ENCODE measurements around the gene HNRNPUL1. TPM values are rescaled to one million over a fixed set of nuclear protein-coding genes. Genes with fewer than 3 reads are reported as not detected.

The HNRNPUL1 gene
- total and polyA plus RNA-seq, 2 experiments from 2014 or later: 111 to 112 TPM

DNA sequence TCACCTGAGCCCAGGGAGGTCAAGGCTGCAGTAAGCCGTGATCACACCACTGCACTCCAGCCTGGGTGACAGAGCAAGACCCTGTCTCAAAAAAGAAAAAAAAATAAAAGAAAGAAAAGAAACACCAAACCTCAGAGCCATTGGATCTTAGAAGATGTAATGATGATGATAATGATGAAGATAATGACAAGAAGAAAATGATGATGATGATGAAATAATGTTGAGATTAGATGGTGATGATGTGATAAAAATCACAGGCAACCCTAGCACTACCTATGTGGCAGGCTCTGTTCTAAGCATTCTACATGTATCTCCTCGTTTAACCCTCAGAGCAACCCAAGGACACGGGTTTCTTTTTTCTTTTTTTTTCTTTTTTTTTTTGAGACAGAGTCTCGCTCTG, 20.1 kb upstream of the HNRNPUL1 start:
- H3K9ac ChIP-seq: no peak overlapping the region
- no peak overlapping the region for H3K4me2 ChIP-seq (ENCODE audit: unreplicated experiment)
- H3K9me3 ChIP-seq (ENCODE audit: low read depth): no peaks in the 10 kb centered on the region
- H3F3A ChIP-seq (ENCODE audit: insufficient read depth): peaks cover 55% of the 10 kb centered on the region
- 90 to 91% methylated on average over 3 to 4 of the region's 4 CpGs for WGBS, 2 experiments (ENCODE audit: low coverage in 1 of 2, low lambda C conversion rate in 2 of 2, missing lambda C conversion rate in 2 of 2)
- no peak overlapping the region for H3K4me3 ChIP-seq
- peaks cover 69% of the 10 kb centered on the region for H3K79me2 ChIP-seq (ENCODE audit: insufficient read depth)
- H3K27me3 ChIP-seq (replicated peaks; ENCODE audit: insufficient read depth): no peaks in the 10 kb centered on the region
- H3K36me3 ChIP-seq (ENCODE audit: low read depth): peaks cover 87% of the 10 kb centered on the region
- no peaks in the 10 kb centered on the region for H4K20me1 ChIP-seq (ENCODE audit: insufficient read depth)
- in situ Hi-C loops (cut with MboI): no loop called here
- H3K9me2 ChIP-seq (ENCODE audit: insufficient read depth): no peaks in the 10 kb centered on the region
- no peaks in the 10 kb centered on the region for H3K4me1 ChIP-seq (ENCODE audit: insufficient read depth)
- H3K27ac ChIP-seq: no peak overlapping the region
- no peak overlapping the region for H2AFZ ChIP-seq
- TF ChIP-seq EZH2phosphoT487 (IDR thresholded peaks at IDR 0.05; ENCODE audit: insufficient read depth, low read depth) (no peak), EZH2 (IDR thresholded peaks at IDR 0.05; ENCODE audit: insufficient read depth, poor library complexity, severe bottlenecking) (no peak)
- DNase-seq: no peak

DNA sequence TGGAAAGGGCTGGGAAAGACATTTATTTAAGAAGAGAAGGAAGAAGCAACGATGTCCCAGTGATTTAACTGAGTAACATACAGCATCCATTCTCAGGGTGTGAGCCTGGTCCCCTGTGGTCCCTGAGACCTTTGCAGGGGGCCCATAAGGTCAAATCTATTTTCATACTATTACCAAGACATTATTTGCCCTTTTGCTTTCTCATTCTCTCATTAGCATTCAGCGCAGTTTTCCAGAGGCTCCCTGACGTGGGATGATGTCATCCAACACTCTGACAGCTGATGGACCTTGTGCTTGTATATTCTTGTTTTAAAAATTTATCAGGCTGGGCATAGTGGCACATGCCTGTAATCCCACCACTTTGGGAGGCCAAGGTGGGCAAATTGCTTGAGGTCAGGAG, 18.3 kb upstream of the HNRNPUL1 start:
- Histone ChIP-seq H3K4me2 (ENCODE audit: unreplicated experiment) (no peak overlapping the region), H3K9me3 (ENCODE audit: low read depth) (no peaks in the 10 kb centered on the region), H3K36me3 (ENCODE audit: low read depth) (peaks cover 98% of the 10 kb centered on the region), H4K20me1 (ENCODE audit: insufficient read depth) (no peaks in the 10 kb centered on the region), H3K4me1 (ENCODE audit: insufficient read depth) (no peaks in the 10 kb centered on the region), H3F3A (ENCODE audit: insufficient read depth) (peaks cover 70% of the 10 kb centered on the region), H3K27ac (no peak overlapping the region), H3K79me2 (ENCODE audit: insufficient read depth) (peaks cover 78% of the 10 kb centered on the region), H3K4me3 (no peak overlapping the region), H3K27me3 (replicated peaks; ENCODE audit: insufficient read depth) (no peaks in the 10 kb centered on the region), H3K9me2 (ENCODE audit: insufficient read depth) (no peaks in the 10 kb centered on the region), H3K9ac (no peak overlapping the region), H2AFZ (no peak overlapping the region)
- DNase-seq: no peak
- WGBS, 2 experiments (ENCODE audit: low coverage in 1 of 2, low lambda C conversion rate in 2 of 2, missing lambda C conversion rate in 2 of 2): 79 to 96% methylated on average over 3 of the region's 3 CpGs
- TF ChIP-seq EZH2phosphoT487 (IDR thresholded peaks at IDR 0.05; ENCODE audit: insufficient read depth, low read depth) (no peak), EZH2 (IDR thresholded peaks at IDR 0.05; ENCODE audit: insufficient read depth, poor library complexity, severe bottlenecking) (no peak)
- in situ Hi-C loops (cut with MboI): no loop called here

DNA sequence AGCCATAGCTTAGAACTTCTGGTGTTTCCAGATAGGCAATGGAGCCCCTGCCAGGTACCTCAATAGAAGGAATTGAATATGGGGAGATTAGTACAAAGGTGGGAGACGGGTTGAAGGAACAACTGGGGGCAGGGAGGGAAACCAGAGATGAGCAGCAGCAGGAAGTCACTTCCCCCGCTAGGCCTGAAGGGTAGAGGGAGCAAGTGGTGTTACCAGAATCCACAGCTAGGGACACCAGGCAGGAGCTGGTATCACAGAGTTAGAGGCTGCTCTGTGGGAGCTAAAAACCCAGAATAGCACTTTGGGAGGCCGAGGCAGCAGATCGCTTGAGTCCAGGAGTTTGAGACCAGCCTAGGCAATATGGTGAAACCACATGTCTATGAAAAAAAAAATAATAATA, 15.3 kb upstream of the HNRNPUL1 start:
- Histone ChIP-seq H3K27me3 (replicated peaks; ENCODE audit: insufficient read depth) (no peaks in the 10 kb centered on the region), H3K4me1 (ENCODE audit: insufficient read depth) (no peaks in the 10 kb centered on the region), H3K4me2 (ENCODE audit: unreplicated experiment) (no peak overlapping the region), H3K79me2 (ENCODE audit: insufficient read depth) (peaks cover 58% of the 10 kb centered on the region), H3K36me3 (ENCODE audit: low read depth) (peaks cover 95% of the 10 kb centered on the region), H3K27ac (no peak overlapping the region), H3F3A (ENCODE audit: insufficient read depth) (peaks cover 77% of the 10 kb centered on the region), H3K4me3 (no peak overlapping the region), H3K9ac (no peak overlapping the region), H4K20me1 (ENCODE audit: insufficient read depth) (no peaks in the 10 kb centered on the region), H3K9me3 (ENCODE audit: low read depth) (no peaks in the 10 kb centered on the region), H2AFZ (no peak overlapping the region), H3K9me2 (ENCODE audit: insufficient read depth) (no peaks in the 10 kb centered on the region)
- DNase-seq: peak; percentile 25
- 98 to 99% methylated on average over 4 of the region's 4 CpGs for WGBS, 2 experiments (ENCODE audit: low coverage in 1 of 2, low lambda C conversion rate in 2 of 2, missing lambda C conversion rate in 2 of 2)
- TF ChIP-seq EZH2 (IDR thresholded peaks at IDR 0.05; ENCODE audit: insufficient read depth, poor library complexity, severe bottlenecking) (no peak), EZH2phosphoT487 (IDR thresholded peaks at IDR 0.05; ENCODE audit: insufficient read depth, low read depth) (no peak)
- in situ Hi-C loops (cut with MboI): no loop called here

DNA sequence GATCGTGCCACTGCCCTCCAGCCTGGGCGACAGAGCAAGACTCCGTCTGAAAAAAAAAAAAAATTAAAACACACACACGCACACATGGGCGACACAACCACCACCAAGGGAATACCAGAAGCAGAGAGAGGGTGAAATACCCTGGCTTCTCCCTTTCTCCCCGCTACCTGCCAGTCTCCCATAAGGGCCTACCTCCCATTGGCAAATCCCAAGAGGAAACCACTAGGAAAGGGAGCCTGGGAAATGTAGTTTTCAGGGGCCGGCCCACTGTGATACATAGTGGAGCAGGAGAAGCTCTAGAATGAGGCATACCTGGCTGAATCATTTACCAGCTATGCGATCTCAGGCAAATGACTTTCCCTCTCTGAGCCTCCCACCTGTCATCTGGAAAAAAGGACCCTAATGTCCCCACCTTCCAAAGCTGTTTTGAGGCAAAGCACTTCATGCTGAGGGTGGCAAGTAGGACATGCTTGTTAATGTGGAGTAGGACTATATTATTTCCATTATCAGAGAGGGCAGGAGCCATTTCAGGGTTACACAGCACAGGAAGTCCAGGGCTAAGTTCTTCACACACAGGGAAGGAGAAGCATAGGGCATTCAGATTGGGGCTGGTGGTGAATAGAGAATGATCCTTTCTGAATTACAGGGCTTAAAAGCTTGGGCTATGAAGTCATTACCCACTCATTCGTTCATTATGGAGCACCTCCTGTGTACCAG, 14.3 kb upstream of the HNRNPUL1 start:
- H3F3A ChIP-seq (ENCODE audit: insufficient read depth): peaks cover 76% of the 10 kb centered on the region
- DNase-seq: no peak
- no peak overlapping the region for H3K9ac ChIP-seq
- H3K79me2 ChIP-seq (ENCODE audit: insufficient read depth): peaks cover 60% of the 10 kb centered on the region
- no peak overlapping the region for H2AFZ ChIP-seq
- WGBS, 2 experiments (ENCODE audit: low coverage in 1 of 2, low lambda C conversion rate in 2 of 2, missing lambda C conversion rate in 2 of 2): 76 to 83% methylated on average over 9 of the region's 9 CpGs
- in situ Hi-C loops (cut with MboI): no loop called here
- no peaks in the 10 kb centered on the region for H3K4me1 ChIP-seq (ENCODE audit: insufficient read depth)
- peaks cover 95% of the 10 kb centered on the region for H3K36me3 ChIP-seq (ENCODE audit: low read depth)
- H4K20me1 ChIP-seq (ENCODE audit: insufficient read depth): no peaks in the 10 kb centered on the region
- H3K4me2 ChIP-seq (ENCODE audit: unreplicated experiment): no peak overlapping the region
- H3K9me3 ChIP-seq (ENCODE audit: low read depth): no peaks in the 10 kb centered on the region
- no peak overlapping the region for H3K4me3 ChIP-seq
- H3K9me2 ChIP-seq (ENCODE audit: insufficient read depth): no peaks in the 10 kb centered on the region
- H3K27ac ChIP-seq: no peak overlapping the region
- TF ChIP-seq EZH2 (IDR thresholded peaks at IDR 0.05; ENCODE audit: insufficient read depth, poor library complexity, severe bottlenecking) (no peak), EZH2phosphoT487 (IDR thresholded peaks at IDR 0.05; ENCODE audit: insufficient read depth, low read depth) (no peak)
- no peaks in the 10 kb centered on the region for H3K27me3 ChIP-seq (replicated peaks; ENCODE audit: insufficient read depth)
